Ovary (tissue), 9 donors: Measurements from ENCODE around the gene RUNX1. TPM values are rescaled to one million over a fixed set of nuclear protein-coding genes. Genes with fewer than 3 reads are reported as not detected.

ENCODE experiments used
- DNase-seq, 5 donors: peaks; one replicate each; pipeline ENCODE4 v3.0.0-alpha.2; 2019 to 2020
- H3K27ac ChIP-seq, 2 donors: fragments of 200-600 bp; one replicate each; pipeline versions ENCODE4 v1.5.1 to v1.8.0; 2019 to 2022
- H3K27me3 ChIP-seq: fragments of 200-600 bp; one replicate; pipeline ENCODE4 v1.8.0; 2022
- H3K36me3 ChIP-seq: fragments of 200-600 bp; sonication (generic); one replicate; pipeline ENCODE4 v1.5.1; 2019
- H3K4me1 ChIP-seq: one replicate; pipeline ENCODE4 v1.8.1; 2013; ENCODE audit warnings: mild to moderate bottlenecking, moderate library complexity; ENCODE audit not compliant: insufficient read depth
- H3K4me3 ChIP-seq: fragments of 200-600 bp; sonication (generic); one replicate; pipeline ENCODE4 v1.5.1; 2017
- H3K9me3 ChIP-seq, 2 donors: fragments of 200-600 bp in 1 of 2; sonication (generic) in 1 of 2; one replicate each; pipeline versions ENCODE4 v1.5.1 to v1.8.1; 2013 to 2019; ENCODE audit warnings: mild to moderate bottlenecking in 1 of 2, moderate library complexity in 1 of 2
- EP300 ChIP-seq: sonication (generic); formaldehyde crosslinking; IDR thresholded peaks from one replicate; pipeline ENCODE4 v1.6.1; 2017; ENCODE audit warnings: antibody characterized with exemption
- POLR2A ChIP-seq: fragments of 450-650 bp; IDR thresholded peaks from one replicate; pipeline ENCODE4 v1.6.1; 2017; ENCODE audit warnings: antibody characterized with exemption, mild to moderate bottlenecking, moderate library complexity
- WGBS, 3 donors: extraction: QIAGEN DNeasy Blood & Tissue Kit in 1 of 3; methylation state at CpG; one replicate each; pipeline versions ENCODE4 v1.1.5 to v1.1.7; 2013 to 2017; 5-methylcytosine and 5-hydroxymethylcytosine counted together
- intact Hi-C, 4 donors: fragments of 100-400 bp; cut with DNase I; formaldehyde crosslinking; loops; one replicate each; pipeline versions ENCODE4 v1.11.0 to v1.15.1; 2022 to 2023
- polyA plus RNA-seq, 2 donors: library from polyadenylated mRNA; stranded (reverse); fragments of 200-250 nt in 1 of 2; fragments of 350-450 nt in 1 of 2; fragmentation: Illumina TruSeq in 1 of 2; extraction: RNeasy Lipid Tissue Mini Kit (QIAGEN cat#74804) in 1 of 2; gene quantifications; one replicate each; pipeline ENCODE4 v1.2.3, GENCODE V29; 2013 to 2014
- total RNA-seq, 7 donors: library from RNA; depleted of rRNA in 2 of 7; stranded (reverse); fragments of >200 nt in 2 of 7; fragmentation: NEBNext Ultra II Directional in 3 of 7; extraction: Animal tissue kit (Norgen Biotek cat#: 25700) in 3 of 7; gene quantifications; one replicate each; pipeline versions ENCODE4 v1.1.0 to v1.2.4, GENCODE V29; 2016 to 2023
- TF ChIP-seq, protein P1 (sequence below), 3 donors: fragments of 450-650 bp in 2 of 3; fragments of 200-600 bp in 1 of 3; IDR thresholded peaks; one replicate each; pipeline versions ENCODE4 v1.5.1 to v1.8.0; 2016 to 2022; ENCODE audit warnings: antibody characterized with exemption in 3 of 3, mild to moderate bottlenecking in 1 of 3
- donor health status: DM: no; HTN: no; CAD: no; lungs with moderate emphysema.
- donor health status: DM: no; HTN: no; CAD: no.
- donor health status: Bipolar disorder and iron deficiency.
- donor health status: DM: yes; HTN: yes; CAD: no.
- donor health status: DM: no; HTN: no; CAD: no.
- donor health status: DM: yes; HTN: yes; CAD: no.

Gene RUNX1
- total and polyA plus RNA-seq, 9 donors, result 6.0 to 27.4 (median 17.8) TPM

DNA sequence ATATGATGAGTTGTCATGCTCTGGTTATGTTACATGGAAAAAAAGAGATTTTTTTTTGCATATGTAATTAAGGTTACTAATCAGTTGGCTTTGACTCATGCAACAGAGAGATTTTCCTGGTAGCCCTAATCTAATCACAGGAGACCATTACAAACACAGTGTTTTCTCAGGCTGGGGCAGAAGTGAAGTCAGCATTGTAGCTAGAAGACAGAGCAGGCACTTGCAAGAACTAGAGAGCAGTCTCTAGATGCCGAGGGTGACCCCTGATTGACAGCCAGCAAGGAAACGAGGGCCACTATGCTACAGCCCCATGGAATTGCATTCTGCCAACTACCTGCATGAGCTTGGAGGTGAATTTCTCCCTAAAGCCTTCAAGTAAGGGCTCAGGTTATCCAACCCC is 151.3 kb downstream of the RUNX1 start:
- no peaks in the 10 kb centered on the region for H3K36me3 ChIP-seq
- no peaks in the 10 kb centered on the region for H3K9me3 ChIP-seq
- intact Hi-C loops, result loop anchor here in 1 of 4 donors (10.0 kb wide), 1 partner anchor 947 kb away; no protein-coding TSS in a partner anchor
- no peak overlapping the region for H3K27ac ChIP-seq
- no peaks in the 10 kb centered on the region for H3K27me3 ChIP-seq
- 79 to 89% (median 85%) methylated on average over 2 of the region's 2 CpGs for WGBS, 3 donors
- DNase-seq, result no peak
- H3K4me1 ChIP-seq, result no peaks in the 10 kb centered on the region
- TF ChIP-seq POLR2A, result no peak
- TF ChIP-seq, protein P1, sequence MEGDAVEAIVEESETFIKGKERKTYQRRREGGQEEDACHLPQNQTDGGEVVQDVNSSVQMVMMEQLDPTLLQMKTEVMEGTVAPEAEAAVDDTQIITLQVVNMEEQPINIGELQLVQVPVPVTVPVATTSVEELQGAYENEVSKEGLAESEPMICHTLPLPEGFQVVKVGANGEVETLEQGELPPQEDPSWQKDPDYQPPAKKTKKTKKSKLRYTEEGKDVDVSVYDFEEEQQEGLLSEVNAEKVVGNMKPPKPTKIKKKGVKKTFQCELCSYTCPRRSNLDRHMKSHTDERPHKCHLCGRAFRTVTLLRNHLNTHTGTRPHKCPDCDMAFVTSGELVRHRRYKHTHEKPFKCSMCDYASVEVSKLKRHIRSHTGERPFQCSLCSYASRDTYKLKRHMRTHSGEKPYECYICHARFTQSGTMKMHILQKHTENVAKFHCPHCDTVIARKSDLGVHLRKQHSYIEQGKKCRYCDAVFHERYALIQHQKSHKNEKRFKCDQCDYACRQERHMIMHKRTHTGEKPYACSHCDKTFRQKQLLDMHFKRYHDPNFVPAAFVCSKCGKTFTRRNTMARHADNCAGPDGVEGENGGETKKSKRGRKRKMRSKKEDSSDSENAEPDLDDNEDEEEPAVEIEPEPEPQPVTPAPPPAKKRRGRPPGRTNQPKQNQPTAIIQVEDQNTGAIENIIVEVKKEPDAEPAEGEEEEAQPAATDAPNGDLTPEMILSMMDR (IDR thresholded peaks at IDR 0.05), result no peak
- TF ChIP-seq EP300, result no peak
- no peak overlapping the region for H3K4me3 ChIP-seq

DNA sequence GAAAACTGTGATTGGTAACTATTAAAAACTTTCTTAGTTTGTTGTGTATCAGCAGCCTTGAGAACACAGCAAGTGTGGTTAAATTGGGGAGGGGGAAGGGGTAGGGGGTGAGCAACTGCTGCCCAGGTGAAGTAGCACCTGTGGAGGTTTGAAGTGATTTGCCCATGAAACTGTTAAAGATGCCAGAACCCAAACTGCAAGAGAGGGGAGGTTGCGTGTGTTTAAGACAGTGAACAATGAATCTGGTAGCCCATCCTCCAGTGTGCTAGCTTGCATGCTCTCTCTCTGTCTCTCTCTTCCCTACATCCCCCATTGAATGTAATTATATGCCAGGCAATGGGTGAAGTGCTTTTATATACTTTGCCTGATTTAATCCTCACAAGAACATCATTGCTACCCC is 154.7 kb downstream of the RUNX1 start:
- H3K4me1 ChIP-seq, result no peaks in the 10 kb centered on the region
- H3K36me3 ChIP-seq, result no peaks in the 10 kb centered on the region
- DNase-seq, result no peak
- intact Hi-C loops, result loop anchor here in 1 of 4 donors (5.0 to 10.0 kb wide), 2 partner anchors 950 to 1048 kb away; no protein-coding TSS in a partner anchor
- no peaks in the 10 kb centered on the region for H3K27me3 ChIP-seq
- TF ChIP-seq EP300, result no peak
- TF ChIP-seq, protein P1 (IDR thresholded peaks at IDR 0.05), result no peak
- no peak for TF ChIP-seq POLR2A
- no peak overlapping the region for H3K4me3 ChIP-seq
- 63 to 75% (median 70%) methylated on average over 1 of the region's 1 CpG for WGBS, 3 donors
- H3K27ac ChIP-seq, result no peak overlapping the region
- no peaks in the 10 kb centered on the region for H3K9me3 ChIP-seq

DNA sequence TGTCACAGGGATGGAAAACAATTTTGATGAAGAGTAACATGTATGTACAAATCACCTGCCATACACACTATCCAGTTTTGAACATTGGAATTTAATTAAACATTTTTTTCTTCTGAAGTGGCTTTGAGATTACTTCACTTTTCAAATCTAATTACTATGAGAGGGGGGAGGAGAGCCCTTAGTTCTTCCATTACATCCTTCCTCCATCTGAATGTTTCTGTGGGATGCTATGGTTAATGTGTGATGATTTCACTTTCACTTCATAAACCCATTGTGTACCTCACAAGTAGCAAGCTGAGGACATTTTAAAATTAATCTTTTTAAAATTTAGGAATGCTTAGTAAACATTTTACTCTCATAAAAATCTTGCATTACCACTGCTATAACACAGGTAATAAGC is 156.9 kb downstream of the RUNX1 start:
- Histone ChIP-seq H3K27me3 (no peaks in the 10 kb centered on the region), H3K27ac (no peak overlapping the region)
- intact Hi-C loops, result loop anchor here in 1 of 4 donors (5.0 to 10.0 kb wide), 2 partner anchors 953 to 1050 kb away; no protein-coding TSS in a partner anchor

GRCh38 chr21:34891613-34891943 is 157.5 kb downstream of the RUNX1 start:
- Histone ChIP-seq H3K36me3 (no peaks in the 10 kb centered on the region), H3K27me3 (no peaks in the 10 kb centered on the region), H3K4me1 (peaks cover 2% of the 10 kb centered on the region), H3K9me3 (no peaks in the 10 kb centered on the region), H3K27ac (no peak overlapping the region), H3K4me3 (no peak overlapping the region)
- no peak for DNase-seq
- TF ChIP-seq EP300, result no peak
- intact Hi-C loops, result loop anchor here in 1 of 4 donors (5.0 to 10.0 kb wide), 2 partner anchors 953 to 1051 kb away; no protein-coding TSS in a partner anchor
- WGBS, 3 donors, result 33 to 41% (median 34%) methylated on average over 8 of the region's 8 CpGs

More for the DNA sequence above, 156.9 kb downstream of the RUNX1 start:
- Histone ChIP-seq H3K9me3 (no peaks in the 10 kb centered on the region), H3K4me1 (no peaks in the 10 kb centered on the region), H3K36me3 (no peaks in the 10 kb centered on the region), H3K4me3 (no peak overlapping the region)
- DNase-seq, result no peak
- TF ChIP-seq EP300 (no peak), POLR2A (no peak)
- TF ChIP-seq, protein P1 (IDR thresholded peaks at IDR 0.05), result no peak

DNA sequence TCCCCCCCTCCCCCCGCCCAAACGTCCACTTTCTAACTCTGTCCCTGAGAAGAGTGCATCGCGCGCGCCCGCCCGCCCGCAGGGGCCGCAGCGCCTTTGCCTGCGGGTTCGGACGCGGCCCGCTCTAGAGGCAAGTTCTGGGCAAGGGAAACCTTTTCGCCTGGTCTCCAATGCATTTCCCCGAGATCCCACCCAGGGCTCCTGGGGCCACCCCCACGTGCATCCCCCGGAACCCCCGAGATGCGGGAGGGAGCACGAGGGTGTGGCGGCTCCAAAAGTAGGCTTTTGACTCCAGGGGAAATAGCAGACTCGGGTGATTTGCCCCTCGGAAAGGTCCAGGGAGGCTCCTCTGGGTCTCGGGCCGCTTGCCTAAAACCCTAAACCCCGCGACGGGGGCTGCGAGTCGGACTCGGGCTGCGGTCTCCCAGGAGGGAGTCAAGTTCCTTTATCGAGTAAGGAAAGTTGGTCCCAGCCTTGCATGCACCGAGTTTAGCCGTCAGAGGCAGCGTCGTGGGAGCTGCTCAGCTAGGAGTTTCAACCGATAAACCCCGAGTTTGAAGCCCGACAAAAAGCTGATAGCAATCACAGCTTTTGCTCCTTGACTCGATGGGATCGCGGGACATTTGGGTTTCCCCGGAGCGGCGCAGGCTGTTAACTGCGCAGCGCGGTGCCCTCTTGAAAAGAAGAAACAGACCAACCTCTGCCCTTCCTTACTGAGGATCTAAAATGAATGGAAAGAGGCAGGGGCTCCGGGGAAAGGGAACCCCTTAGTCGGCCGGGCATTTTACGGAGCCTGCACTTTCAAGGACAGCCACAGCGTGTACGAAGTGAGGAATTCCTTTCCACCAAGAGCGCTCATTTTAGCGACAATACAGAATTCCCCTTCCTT is 158.1 kb downstream of the RUNX1 start:
- Histone ChIP-seq H3K27me3 (no peaks in the 10 kb centered on the region), H3K4me3 (peak overlapping the region; percentile 54), H3K36me3 (no peaks in the 10 kb centered on the region), H3K4me1 (peaks cover 2% of the 10 kb centered on the region), H3K27ac (no peak overlapping the region), H3K9me3 (no peaks in the 10 kb centered on the region)
- 11 to 17% (median 13%) methylated on average over 59 to 60 of the region's 60 CpGs for WGBS, 3 donors
- intact Hi-C loops, result loop anchor here in 1 of 4 donors (5.0 to 10.0 kb wide), 2 partner anchors 954 to 1051 kb away; no protein-coding TSS in a partner anchor
- TF ChIP-seq, protein P1 (IDR thresholded peaks at IDR 0.05), result no peak
- no peak for TF ChIP-seq POLR2A
- no peak for TF ChIP-seq EP300
- peak; percentile 20 to 55 (median 26) for DNase-seq
